PC-3 (cell line): Measurements from ENCODE around the gene DLEU7. TPM values are rescaled to one million over a fixed set of nuclear protein-coding genes. Genes with fewer than 3 reads are reported as not detected.

Experiments
- ATAC-seq: fragments of 200-7000 bp; cut with Tn5 transposase; 2 replicates; pipeline ENCODE4 v1.9.1; 2020; ENCODE audit warnings: mild to moderate bottlenecking, moderate library complexity
- BruUV-seq: library from RNA; stranded (reverse); fragments of 400-500 nt; replicated peaks from 2 replicates; lab custom pipeline; 2021; lab: Mats Ljungman, UMichigan
- CTCF ChIA-PET: fragments of 300-600 bp; sonication (Branson Sonifier 250); formaldehyde crosslinking; loops from one replicate; lab custom pipeline; 2022; ENCODE audit warnings: antibody characterized with exemption; lab: Charles Lee
- POLR2A ChIA-PET: fragments of 300-600 bp; sonication (Branson Sonifier 250); formaldehyde crosslinking; loops from one replicate; lab custom pipeline; 2022; ENCODE audit warnings: antibody characterized with exemption; ENCODE audit not compliant: unreplicated experiment; lab: Charles Lee
- DNase-seq: peaks from one replicate; pipeline ENCODE4 v3.0.0-alpha.2; 2015
- H2AFZ ChIP-seq: fragments of 300-600 bp; sonication (generic); 2 replicates; pipeline ENCODE4 v1.6.0; 2016; ENCODE audit warnings: antibody characterized with exemption, low read length
- H3F3A ChIP-seq: fragments of 300-600 bp; sonication (generic); one replicate; pipeline ENCODE4 v1.6.0; 2017; ENCODE audit warnings: antibody characterized with exemption, low read length, control low read depth, mild to moderate bottlenecking; ENCODE audit not compliant: unreplicated experiment
- H3K27ac ChIP-seq: fragments of 300-600 bp; sonication (generic); 2 replicates; pipeline ENCODE4 v1.5.1; 2016; ENCODE audit warnings: mild to moderate bottlenecking, low read length
- H3K27me3 ChIP-seq: fragments of 300-600 bp; sonication (generic); 2 replicates; pipeline ENCODE4 v1.6.1; 2016; ENCODE audit warnings: low read length, mixed read lengths
- H3K36me3 ChIP-seq: fragments of 300-600 bp; sonication (generic); 2 replicates; pipeline ENCODE4 v1.6.1; 2016; ENCODE audit warnings: low read depth, mixed run types, low read length, mixed read lengths
- H3K4me1 ChIP-seq: fragments of 300-600 bp; sonication (generic); 2 replicates; pipeline ENCODE4 v1.5.1; 2016; ENCODE audit warnings: low read length; ENCODE audit not compliant: insufficient read depth
- H3K4me2 ChIP-seq: fragments of 300-600 bp; sonication (generic); 2 replicates; pipeline ENCODE4 v1.6.0; 2016; ENCODE audit warnings: low read length
- H3K4me3 ChIP-seq: fragments of 300-600 bp; sonication (generic); 2 replicates; pipeline ENCODE4 v1.5.1; 2016; ENCODE audit warnings: mild to moderate bottlenecking, low read length, mixed read lengths
- H3K79me2 ChIP-seq: fragments of 300-600 bp; sonication (generic); 2 replicates; pipeline ENCODE4 v1.6.1; 2017; ENCODE audit warnings: low read length, mixed read lengths
- H3K9ac ChIP-seq: fragments of 300-600 bp; sonication (generic); 2 replicates; pipeline ENCODE4 v1.6.0; 2016; ENCODE audit warnings: mild to moderate bottlenecking, low read length
- H3K9me2 ChIP-seq: fragments of 300-600 bp; sonication (generic); replicated peaks from 2 replicates; pipeline ENCODE4 v1.6.1; 2016; ENCODE audit warnings: mixed run types, low read length, mixed read lengths
- H3K9me3 ChIP-seq: fragments of 300-600 bp; sonication (generic); 2 replicates; pipeline ENCODE4 v1.6.1; 2016; ENCODE audit warnings: low read length, mixed read lengths
- H4K20me1 ChIP-seq: fragments of 300-600 bp; sonication (generic); 2 replicates; pipeline ENCODE4 v1.6.1; 2016; ENCODE audit warnings: low read length, mixed read lengths
- EZH2 ChIP-seq: fragments of 300-600 bp; sonication (generic); IDR thresholded peaks from one replicate; pipeline ENCODE4 v1.6.1; 2017; ENCODE audit warnings: antibody characterized with exemption, mild to moderate bottlenecking, low read length; ENCODE audit not compliant: unreplicated experiment
- EZH2phosphoT487 ChIP-seq: fragments of 300-600 bp; sonication (generic); IDR thresholded peaks from 2 replicates; pipeline ENCODE4 v1.6.1; 2018; ENCODE audit warnings: mild to moderate bottlenecking, antibody characterized with exemption, low read length, borderline replicate concordance
- intact Hi-C: fragments of 100-400 bp; cut with micrococcal nuclease; formaldehyde crosslinking; loops from 2 replicates; pipeline ENCODE4 v1.9.0; 2023
- total RNA-seq: library from RNA; depleted of rRNA; stranded (reverse); fragments of >200 nt; gene quantifications from 2 replicates; pipeline ENCODE4 v1.2.3, GENCODE V29; 2014
- TF ChIP-seq, protein P1 (sequence below): fragments of 300-600 bp; sonication (generic); conservative IDR thresholded peaks from 2 replicates; pipeline ENCODE4 v1.5.1; 2017; ENCODE audit warnings: antibody characterized with exemption, low read depth, mild to moderate bottlenecking, low read length

The DLEU7 gene
- total RNA-seq, 1 experiment from 2014 or later: not detected

DNA sequence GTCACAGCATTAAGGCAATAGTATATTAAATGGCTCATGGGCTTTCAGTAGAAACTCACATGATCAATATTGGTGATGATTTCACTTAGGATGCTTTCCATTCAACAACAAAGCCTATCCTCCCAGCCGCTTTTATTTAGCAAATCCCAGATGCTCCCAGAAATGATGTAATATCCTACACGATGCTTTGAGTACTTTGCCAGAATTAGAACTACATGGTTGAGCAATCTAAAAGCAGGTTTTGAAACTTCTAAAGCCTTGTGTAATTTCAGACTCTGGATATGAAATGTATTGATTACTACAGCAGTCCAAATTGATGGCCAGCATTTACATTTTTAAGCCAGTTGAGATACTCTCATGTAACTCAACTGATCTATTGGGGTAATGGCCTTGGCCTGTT is 13.6 kb downstream of the DLEU7 start:
- Histone ChIP-seq H3K27ac (no peak overlapping the region), H3K36me3 (no peaks in the 10 kb centered on the region), H3K9ac (no peak overlapping the region), H3K4me1 (no peaks in the 10 kb centered on the region), H3K79me2 (no peaks in the 10 kb centered on the region), H3K4me3 (no peak overlapping the region), H3K4me2 (no peak overlapping the region), H3K9me3 (no peaks in the 10 kb centered on the region), H3K9me2 (no peaks in the 10 kb centered on the region), H3K27me3 (0 out of 2 replicates have a peak, but pooled peaks cover 3% of the 10 kb centered on the region), H4K20me1 (no peaks in the 10 kb centered on the region), H3F3A (no peaks in the 10 kb centered on the region), H2AFZ (no peak overlapping the region)
- DNase-seq (no peak), ATAC-seq (no peak)
- no TSS peak for BruUV-seq
- no peak for TF ChIP-seq EZH2
- TF ChIP-seq, protein P1, sequence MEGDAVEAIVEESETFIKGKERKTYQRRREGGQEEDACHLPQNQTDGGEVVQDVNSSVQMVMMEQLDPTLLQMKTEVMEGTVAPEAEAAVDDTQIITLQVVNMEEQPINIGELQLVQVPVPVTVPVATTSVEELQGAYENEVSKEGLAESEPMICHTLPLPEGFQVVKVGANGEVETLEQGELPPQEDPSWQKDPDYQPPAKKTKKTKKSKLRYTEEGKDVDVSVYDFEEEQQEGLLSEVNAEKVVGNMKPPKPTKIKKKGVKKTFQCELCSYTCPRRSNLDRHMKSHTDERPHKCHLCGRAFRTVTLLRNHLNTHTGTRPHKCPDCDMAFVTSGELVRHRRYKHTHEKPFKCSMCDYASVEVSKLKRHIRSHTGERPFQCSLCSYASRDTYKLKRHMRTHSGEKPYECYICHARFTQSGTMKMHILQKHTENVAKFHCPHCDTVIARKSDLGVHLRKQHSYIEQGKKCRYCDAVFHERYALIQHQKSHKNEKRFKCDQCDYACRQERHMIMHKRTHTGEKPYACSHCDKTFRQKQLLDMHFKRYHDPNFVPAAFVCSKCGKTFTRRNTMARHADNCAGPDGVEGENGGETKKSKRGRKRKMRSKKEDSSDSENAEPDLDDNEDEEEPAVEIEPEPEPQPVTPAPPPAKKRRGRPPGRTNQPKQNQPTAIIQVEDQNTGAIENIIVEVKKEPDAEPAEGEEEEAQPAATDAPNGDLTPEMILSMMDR: no peak
- no peak for TF ChIP-seq EZH2phosphoT487
- intact Hi-C loops: no loop called here
- ChIA-PET POLR2A (no interaction called here), CTCF (no interaction called here)

DNA sequence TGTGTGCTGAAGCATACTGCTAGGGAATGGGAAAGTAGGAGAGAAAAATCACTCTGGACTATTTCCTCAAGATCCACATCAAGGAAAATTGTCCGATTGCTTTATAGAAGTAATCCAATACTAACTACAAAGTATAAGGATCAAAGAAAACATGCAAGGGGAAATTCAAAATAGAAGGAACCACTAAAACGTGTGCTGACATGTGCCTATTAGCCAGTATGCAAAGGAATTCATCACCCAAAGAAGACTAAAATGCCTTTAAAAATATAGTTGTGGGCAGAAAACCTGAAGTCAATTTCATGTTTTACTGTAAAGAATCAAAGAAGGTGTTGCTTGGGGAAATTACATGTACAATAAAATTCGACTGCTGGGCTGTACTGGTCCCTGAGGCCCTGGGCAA is 14.3 kb downstream of the DLEU7 start:
- ChIA-PET POLR2A (no interaction called here), CTCF (no interaction called here)
- DNase-seq (no peak), ATAC-seq (no peak)
- intact Hi-C loops: no loop called here
- H3K79me2 ChIP-seq: no peaks in the 10 kb centered on the region
- no peak for TF ChIP-seq EZH2phosphoT487
- TF ChIP-seq, protein P1: no peak
- TF ChIP-seq EZH2: no peak
- no peaks in the 10 kb centered on the region for H3F3A ChIP-seq
- no peaks in the 10 kb centered on the region for H3K36me3 ChIP-seq
- no peak overlapping the region for H3K27ac ChIP-seq
- no peak overlapping the region for H2AFZ ChIP-seq
- no peak overlapping the region for H3K9ac ChIP-seq
- no peaks in the 10 kb centered on the region for H3K4me1 ChIP-seq
- no TSS peak for BruUV-seq
- no peak overlapping the region for H3K4me2 ChIP-seq
- no peaks in the 10 kb centered on the region for H4K20me1 ChIP-seq
- H3K4me3 ChIP-seq: no peak overlapping the region
- no peaks in the 10 kb centered on the region for H3K9me3 ChIP-seq
- H3K27me3 ChIP-seq: 0 out of 2 replicates have a peak, but pooled peaks cover 3% of the 10 kb centered on the region
- H3K9me2 ChIP-seq: no peaks in the 10 kb centered on the region

GRCh38 chr13:50826035-50826434 is 17.5 kb downstream of the DLEU7 start:
- no peaks in the 10 kb centered on the region for H4K20me1 ChIP-seq
- no peaks in the 10 kb centered on the region for H3K9me2 ChIP-seq
- DNase-seq (no peak), ATAC-seq (no peak)
- no TSS peak for BruUV-seq
- no peak overlapping the region for H2AFZ ChIP-seq
- H3K27me3 ChIP-seq: peaks cover 3% of the 10 kb centered on the region; the same call in 1 of the 2 replicates
- H3K9ac ChIP-seq: no peak overlapping the region
- CTCF ChIA-PET: no interaction called here
- H3K9me3 ChIP-seq: no peaks in the 10 kb centered on the region
- intact Hi-C loops: no loop called here
- no peaks in the 10 kb centered on the region for H3K4me1 ChIP-seq
- H3K4me3 ChIP-seq: no peak overlapping the region
- no peaks in the 10 kb centered on the region for H3F3A ChIP-seq
- no peaks in the 10 kb centered on the region for H3K36me3 ChIP-seq
- no peaks in the 10 kb centered on the region for H3K79me2 ChIP-seq
- TF ChIP-seq EZH2 (no peak), EZH2phosphoT487 (no peak)
- TF ChIP-seq, protein P1: no peak
- H3K4me2 ChIP-seq: no peak overlapping the region
- H3K27ac ChIP-seq: no peak overlapping the region
- POLR2A ChIA-PET: no interaction called here
